NCI-H1048 (cell line): ENCODE results near the gene CDC14A.

Experiments
- DNase-seq: peaks from one replicate; lab custom pipeline; 2025; lab: John Stamatoyannopoulos, UW

CDC14A gene

GRCh38 chr1:100538913-100539835 is 186.9 kb downstream of the CDC14A start:
- DNase-seq = no peak

DNA sequence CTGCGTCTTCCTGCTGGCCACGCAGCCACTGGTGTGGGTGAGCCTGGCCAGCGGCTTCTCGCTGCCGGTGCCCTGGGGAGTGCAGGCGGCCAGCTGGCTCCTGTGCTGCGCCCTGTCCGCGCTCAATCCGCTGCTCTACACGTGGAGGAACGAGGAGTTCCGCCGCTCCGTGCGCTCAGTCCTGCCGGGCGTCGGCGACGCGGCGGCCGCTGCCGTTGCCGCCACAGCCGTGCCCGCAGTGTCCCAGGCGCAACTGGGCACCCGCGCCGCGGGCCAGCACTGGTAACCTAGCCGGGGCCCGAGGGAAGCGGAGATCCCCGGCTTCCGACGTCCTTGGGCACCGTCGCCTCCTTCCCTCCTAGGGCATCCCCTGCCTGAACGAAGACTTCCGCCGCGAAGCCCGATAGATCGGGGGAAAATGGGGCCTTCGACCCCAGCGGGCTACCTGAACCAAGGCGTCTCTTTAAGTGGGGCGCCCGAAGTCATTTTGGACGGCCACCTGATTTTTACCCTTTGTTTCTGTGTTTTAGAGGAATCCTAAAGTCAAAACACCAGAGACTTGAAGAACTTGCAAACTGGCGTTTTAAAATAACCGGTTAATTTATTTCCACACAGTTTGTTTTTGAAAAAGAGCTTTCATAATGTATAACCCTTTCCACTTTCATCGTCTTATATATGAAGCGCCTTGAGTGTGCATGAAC is 187.7 kb downstream of the CDC14A start:
- no peak for DNase-seq

GRCh38 chr1:100542285-100542684 is 190.0 kb downstream of the CDC14A start:
- no peak for DNase-seq

GRCh38 chr1:100543640-100544039 is 191.3 kb downstream of the CDC14A start:
- no peak for DNase-seq

- no peak for DNase-seq
Measured at GRCh38 chr1:100544791-100545190, 192.5 kb downstream of the CDC14A start.

DNA sequence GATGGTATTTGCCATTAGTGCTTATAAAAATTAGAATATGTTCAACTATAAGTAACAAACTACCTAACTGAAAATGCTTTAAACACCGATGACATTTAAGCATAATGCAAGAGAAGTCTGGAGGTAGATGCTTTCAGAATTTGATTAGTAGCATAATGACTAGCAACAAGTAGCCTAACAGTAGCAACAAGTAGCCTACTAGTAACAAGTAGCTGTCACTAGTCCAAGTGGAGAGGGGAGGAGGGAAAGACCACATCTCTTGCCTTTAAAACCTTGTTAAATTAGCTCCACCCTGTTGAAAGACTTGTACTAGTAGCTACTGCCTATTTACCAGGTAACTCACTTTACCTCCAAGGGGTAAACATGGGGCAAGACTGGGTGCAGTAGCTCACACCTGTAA is 193.5 kb downstream of the CDC14A start:
- DNase-seq = no peak

DNA sequence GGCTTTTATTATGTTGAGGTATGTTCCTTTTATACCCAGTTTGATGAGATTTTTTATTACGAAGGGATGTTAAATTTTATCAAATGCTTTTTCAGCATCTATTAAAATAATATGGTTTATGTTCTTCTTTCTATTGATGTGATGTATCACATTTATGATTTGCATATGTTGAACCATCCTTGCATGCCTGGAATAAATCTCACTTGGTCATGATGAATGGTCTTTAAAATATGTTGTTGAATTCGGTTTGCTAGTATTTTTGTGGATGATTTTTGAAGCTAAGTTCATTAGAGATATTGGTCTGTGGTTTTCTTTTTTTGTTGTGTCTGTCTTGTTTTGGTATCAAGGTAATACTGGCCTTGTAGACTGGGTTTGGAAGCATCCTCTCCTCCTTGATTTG is 199.7 kb downstream of the CDC14A start:
- no peak for DNase-seq

GRCh38 chr1:100552922-100553321 is 200.6 kb downstream of the CDC14A start:
- no peak for DNase-seq

- DNase-seq = no peak
Measured at GRCh38 chr1:100556181-100556580, 203.9 kb downstream of the CDC14A start.

DNA sequence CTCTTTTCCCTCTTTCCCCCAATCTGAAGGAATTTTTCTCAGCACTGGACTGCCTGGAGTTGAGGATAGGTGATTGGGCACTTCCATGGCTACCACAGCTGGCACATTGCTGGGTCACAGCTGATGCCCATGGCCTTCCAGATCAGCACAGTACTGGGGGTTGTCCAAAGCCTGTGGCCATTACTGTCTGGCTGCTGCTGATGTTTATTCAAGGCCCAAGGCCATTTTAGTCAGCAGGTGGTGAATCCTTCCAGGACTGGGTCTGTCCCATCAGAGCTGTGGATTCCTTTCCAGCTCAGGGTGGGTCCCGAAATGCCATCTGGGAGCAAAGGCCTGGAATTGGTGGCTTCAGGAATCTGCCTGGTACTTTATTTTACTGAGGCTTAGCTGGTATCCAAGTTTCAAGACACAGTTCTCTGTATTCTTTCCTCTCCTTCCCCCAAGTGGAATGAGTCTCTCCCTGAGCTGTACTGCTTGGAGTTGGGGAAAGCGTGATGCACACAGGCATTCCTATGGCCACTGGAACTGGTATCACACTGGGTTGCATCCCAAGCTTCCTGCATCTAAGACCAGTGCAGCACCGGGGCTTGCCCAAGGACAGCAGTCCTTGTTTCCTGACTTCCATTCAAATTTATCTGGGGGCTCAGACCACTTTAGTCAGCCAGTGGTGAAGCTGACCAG is 204.8 kb downstream of the CDC14A start:
- DNase-seq = no peak

- no peak for DNase-seq
Measured at GRCh38 chr1:100557606-100557953, 205.3 kb downstream of the CDC14A start.

- DNase-seq = no peak
Measured at GRCh38 chr1:100565533-100565932, 213.2 kb downstream of the CDC14A start.

DNA sequence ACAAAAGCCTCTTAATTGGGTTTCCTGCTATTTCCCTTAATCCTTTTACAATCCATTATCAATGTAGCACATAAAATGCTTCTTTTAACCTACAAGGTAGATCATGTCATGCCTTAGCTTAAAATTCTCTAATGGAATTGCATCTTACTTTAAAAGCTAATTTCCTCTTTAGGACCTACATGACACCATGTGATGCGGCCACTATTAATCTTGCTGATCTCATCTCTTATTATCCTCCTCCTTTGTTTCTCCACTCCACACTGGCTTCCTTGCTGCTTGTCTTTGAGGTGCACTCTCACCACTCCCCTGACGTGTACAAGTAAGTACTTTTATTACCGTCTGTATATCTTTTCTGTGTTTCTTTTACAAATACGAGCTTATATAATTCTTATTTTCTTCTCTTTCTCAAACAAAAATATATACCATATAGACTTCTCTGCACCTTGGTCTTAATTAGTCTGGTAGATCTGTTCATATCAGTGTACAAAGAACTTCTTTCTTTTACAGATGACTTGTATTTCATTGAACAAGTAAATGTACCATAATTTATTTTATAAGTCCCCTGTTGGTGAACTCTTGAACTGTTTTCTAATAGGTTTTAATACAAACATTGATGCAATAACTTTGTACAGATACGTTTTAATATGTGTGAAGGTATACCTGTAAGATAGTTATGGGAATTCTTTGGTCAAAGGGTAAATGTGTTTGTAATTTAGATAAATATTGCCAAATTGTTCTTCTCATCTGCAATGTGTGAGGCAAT is 213.8 kb downstream of the CDC14A start:
- no peak for DNase-seq

GRCh38 chr1:100567062-100567461 is 214.8 kb downstream of the CDC14A start:
- DNase-seq = no peak
